HG03521 (cell line): ENCODE data around the gene EFCAB6.

Experiments used
- ATAC-seq: cut with Tn5 transposase; IDR thresholded peaks from one replicate; pipeline ENCODE4 v1.9.1; 2021; ENCODE audit warnings: mild to moderate bottlenecking, moderate library complexity; ENCODE audit not compliant: unreplicated experiment

The EFCAB6 gene

DNA sequence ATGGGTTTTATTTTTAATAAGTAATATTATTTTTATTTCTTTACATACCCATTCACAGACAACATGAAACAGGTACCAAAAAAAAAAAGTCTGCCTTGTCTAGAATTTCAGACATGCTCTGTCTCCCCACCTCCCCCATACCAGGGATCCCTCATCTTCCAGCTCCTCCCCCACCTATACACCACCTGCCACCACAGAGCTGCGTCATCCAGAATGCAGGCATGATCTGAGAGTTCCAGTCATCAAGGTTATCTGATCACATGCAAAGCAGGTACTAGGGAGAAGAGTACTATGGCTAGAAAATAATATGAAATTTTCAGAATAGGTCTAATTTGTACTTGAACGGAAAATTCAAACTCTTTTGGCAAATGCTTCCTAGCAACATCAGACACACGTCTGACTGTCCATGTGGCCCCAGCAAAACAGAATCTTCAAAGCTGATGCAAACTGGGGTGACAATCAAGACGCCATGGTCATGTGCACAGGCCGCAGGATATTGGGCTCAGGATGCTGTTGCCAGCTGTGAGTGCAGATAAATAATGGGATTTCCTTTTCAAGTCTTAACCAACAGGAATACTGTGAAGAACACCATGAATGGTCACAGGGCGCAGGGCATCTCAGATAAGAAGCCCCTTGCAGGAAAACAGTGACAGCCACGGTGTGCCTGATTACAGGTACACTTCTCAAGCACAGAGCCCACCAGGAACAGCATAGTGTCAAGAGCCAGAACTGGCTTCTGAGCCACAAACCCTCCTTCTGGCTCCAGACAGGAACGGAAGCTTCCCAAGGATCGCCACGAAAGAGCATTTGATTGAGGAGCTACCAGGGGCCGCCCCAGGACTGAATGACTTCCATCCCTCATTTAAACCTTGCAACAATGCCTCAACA lies 169.5 kb downstream of the EFCAB6 start:
- ATAC-seq: no peak

DNA sequence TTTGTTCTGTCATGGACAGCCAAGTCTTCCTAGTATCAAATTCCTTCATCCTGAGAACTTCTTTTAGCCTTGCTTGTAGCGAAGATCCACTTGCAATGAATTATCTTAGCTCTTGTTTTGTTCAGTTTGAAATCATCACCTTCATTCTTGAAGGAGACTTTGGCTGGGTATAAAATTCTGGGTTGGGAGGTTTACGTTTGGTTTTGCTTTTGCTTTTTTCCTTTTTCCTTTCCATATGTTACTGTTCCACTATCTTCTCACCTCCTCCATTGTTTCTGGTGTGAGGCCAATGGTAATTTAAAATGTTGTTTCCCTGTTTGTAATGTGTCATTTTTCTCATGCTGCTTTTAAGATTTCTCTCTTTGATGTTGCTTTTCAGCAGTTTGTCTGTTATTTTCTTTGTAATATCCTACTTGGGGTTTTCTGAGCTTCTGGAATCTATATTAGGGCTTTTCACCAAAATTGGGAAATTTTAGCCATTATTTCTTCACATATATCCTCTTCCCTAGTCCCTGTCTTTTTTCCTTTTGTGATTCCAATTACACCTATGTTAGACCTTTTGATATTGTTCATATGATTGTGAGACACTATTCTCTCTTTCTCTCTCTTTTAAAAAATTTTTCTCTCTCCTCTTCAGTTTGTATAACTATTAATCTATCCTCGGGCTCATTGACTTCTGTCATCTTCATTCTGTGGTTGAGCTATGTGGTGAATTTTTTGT lies 172.7 kb downstream of the EFCAB6 start:
- no peak for ATAC-seq

DNA sequence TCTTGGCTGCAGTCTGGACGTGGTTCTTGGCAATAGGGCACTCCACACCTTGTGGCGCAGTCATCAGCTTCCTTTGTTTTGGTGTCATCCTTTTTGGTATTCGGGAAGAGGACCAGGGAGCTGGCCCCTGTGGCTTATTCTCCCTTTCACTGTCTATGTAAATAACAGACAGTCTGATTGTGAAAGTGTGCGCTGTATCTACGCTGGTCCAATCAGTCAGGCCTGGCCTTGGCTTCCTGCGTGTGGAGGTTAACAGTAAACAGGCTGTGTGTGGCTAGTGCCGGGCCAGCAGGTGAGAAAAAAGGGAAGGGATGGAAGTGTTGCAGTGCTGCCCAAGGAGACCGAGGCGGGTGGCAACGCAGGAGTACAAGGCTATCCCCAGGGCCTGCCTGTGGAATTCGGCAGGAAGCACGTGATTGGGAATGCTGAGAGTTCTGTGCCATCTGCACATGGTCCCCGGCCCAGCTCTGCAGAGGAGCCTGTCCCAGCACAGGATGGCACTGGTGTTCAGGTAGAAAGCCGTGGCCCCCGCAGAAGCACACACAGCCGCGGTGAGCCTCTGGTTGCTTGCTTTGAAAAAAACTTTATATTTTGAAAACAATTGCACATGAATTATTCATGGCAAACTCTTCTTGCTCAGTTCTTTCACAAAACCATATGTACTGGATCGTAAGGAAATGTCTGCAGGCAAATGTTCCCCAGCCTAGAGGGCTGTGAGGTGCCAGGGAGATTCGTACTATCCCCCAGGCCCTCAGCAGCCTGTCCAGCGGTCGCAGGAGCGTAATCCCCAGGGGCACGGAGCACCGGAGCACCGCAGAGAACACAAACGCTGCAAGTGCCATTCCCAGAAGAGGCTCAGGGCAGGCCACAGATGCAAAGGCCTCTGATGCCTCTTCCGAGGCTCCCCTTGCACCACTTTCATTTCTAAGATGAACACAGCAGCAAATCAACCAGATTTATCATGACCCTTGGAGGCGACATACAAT lies 174.5 kb downstream of the EFCAB6 start:
- ATAC-seq: no peak

DNA sequence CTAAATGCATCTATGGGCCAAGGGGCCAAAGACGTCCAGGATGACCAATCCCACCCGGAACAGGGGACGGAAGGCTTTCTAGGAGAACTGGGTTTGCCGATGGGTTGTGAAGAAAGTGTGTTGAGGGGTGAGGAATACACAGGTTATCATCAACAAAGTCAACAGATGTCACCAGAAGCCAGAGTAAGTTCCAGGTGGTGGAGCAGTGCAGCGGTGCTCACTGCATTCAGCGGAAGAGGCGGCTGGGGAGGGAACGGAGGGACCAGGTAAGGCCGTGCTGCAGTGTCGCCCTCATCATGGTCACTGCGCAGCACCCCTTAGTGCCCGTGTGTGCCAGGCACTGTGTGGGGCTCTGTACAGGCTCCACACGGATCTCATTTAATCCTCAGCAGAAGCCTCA lies 176.0 kb downstream of the EFCAB6 start:
- no peak for ATAC-seq

DNA sequence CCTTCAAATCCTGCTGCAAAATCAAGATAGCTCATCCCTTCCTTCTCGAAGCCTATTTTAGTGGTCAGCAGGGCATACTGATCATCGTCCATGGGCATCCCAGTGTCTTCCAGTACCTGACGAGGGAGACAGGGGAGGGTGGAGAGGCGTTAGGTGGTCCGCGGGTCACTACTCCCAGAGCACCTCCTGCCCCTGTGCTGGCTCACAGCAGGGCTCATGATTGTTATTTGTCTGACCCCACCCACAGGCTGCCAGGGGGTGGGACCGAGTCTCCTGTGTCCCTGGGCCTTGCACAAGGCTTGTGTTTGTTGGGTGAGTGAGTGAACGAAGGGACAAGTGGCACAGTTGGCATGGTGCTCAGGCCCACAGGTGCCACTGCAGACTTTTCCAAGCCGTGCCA lies 177.0 kb downstream of the EFCAB6 start:
- ATAC-seq: no peak

DNA sequence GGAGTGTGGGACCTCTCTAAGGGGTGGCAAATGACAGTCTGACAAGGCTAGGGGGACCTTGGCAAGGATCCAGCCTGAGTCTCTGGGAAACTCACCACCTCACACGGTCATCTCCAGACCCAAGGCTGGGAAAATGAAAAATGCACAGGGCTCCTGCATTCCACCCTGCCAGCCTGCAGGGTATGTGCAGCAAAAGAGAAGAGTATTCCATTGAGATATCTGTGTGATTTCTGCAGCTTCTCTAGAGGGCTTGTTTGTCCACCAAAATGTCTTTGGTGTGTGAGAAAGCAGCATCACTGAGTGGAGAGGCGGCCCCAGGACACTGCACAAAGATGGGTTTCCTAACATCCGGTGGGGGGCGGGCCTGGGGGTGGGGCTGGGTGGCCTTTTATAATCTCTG lies 177.8 kb downstream of the EFCAB6 start:
- ATAC-seq: no peak

DNA sequence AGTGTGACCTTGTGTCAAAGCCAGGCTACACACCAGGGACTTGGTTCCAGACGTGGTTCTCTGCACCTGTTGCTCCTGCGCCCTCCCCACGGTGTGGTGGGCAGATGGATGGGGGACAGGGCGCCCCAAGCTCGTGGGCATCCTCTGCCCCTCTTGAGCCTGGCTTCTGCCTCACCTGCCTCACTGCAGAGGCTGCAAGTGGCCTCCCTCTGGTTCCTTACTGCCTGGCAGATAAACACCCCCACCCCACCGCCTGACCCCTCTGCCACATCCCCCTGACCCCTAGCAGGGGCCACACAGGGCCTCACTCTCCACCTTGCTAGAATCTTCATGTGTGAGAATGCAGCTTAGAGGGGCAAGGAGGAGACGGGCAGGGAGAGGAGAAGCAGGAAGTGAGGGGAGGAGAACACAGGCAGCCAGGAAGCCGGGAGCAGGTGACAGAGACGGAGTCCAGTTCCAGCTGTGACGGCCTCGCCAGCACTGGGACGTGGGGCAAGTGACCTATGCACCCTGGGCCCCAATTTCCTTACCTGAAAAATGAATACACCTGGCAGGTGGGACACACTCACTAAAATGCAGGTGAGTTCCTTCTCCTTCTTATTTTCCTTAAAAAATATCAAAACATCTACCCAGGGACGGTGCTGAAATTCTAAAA lies 178.3 kb downstream of the EFCAB6 start:
- no peak for ATAC-seq

DNA sequence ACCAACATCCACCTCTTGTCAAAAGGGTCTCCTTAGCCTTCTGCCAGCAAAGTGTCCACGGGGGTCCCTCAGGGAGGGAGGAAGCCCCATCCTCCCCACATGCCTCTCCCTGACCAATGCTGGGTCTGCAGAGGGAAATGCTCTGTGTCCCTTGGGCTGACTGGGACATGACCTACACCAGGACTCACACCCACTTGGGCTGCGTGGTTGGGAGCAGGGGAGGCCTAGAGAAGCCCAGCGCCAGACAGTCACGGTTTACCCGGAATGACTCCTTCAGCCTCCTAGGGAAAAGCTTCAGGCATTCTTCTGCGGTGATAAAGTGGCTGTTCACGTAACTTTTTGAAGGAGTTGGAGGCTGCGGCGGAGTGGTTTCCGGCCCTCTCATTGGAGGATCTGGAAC lies 180.3 kb downstream of the EFCAB6 start:
- ATAC-seq: no peak

DNA sequence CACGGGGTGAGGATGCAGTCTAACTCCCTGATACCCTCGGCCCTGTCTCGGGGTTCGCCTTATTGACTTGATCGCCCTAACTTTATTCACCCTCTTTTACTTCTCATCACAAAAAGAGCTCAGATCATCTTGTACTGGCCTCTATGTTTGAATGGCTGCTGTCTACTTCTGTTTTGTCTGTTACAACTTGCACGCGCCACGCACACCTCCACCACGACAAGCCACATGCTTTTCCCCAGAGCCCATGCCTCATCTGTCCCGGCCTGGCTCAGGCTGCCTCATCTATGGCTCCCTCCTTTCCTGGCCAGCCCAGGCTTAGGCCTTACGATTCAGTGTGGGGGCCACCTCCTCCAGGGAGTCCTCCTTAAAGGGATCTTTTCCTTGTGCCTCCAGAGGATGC lies 180.9 kb downstream of the EFCAB6 start:
- no peak for ATAC-seq

DNA sequence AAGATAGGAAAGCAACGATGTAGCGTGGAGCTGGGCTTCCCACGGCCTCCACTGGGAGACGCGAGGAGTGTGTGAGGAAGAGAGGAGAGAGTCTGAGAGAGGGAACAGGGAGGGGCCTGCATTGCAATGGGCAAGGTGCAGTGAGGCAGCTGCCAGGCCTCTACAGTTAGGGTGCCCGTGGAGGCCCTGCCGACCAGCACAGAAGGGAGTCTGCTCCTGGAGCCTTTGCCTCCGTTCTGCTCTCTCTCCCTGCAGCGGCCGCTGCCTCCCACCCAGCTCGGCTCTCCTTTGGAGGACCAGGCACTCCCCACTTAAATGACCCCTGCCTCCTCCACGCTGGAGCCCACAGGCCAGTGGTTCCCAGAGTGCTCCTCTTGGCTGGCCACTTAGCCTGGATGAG lies 181.7 kb downstream of the EFCAB6 start:
- ATAC-seq: no peak

DNA sequence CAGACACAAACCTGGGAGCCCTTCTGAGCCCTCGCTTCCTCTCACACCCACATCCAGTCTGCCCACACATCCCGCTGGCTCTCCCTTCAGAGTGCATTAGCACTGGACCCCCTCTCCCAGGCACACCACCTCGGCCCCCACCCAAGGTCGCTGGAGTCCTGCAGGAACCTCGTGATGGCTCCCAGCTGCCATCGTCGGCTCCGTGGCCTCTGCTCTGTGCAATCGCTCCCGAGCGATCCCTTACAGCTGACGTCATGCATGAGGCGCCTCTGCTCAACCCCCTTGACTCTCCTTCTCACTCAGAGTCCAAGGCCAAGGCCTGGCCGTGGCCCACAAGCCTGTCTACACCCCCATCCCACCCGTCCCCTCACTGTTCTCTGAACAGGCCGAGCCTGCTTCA lies 183.9 kb downstream of the EFCAB6 start:
- ATAC-seq: no peak

DNA sequence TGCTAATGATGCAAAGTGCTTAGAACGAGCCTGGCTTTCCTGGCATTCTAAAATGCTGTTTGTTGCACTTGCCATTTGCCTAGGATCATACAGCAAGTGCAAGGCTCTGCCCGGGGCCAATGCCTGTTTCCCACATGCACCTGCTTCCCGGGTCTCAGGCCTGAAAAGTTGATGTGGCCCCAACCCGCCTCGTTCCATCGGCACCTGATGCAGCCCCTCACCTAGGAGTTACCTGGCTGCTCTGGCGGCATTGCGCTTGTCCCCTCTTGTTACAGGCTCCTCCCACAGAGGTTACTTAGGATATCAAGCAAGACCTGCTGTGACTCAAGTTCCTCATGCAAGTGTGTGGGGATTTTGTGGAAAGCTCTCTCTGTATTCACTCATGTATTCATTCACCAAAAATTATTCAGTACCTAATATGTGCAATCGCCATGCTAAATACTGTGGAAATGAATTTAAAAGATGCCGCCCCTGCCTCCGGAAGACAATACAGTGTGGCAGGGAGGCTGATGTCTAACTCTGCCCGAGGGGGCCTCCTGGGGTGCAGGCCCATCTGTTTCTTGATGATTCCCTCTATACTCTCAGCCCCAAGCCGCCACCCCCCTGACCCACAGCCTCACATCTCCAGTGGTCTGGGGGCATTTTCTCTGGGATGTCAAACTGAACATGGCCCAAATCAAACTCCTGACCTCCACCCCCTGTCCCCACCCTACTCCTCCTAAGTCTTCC lies 184.5 kb downstream of the EFCAB6 start:
- ATAC-seq: no peak

DNA sequence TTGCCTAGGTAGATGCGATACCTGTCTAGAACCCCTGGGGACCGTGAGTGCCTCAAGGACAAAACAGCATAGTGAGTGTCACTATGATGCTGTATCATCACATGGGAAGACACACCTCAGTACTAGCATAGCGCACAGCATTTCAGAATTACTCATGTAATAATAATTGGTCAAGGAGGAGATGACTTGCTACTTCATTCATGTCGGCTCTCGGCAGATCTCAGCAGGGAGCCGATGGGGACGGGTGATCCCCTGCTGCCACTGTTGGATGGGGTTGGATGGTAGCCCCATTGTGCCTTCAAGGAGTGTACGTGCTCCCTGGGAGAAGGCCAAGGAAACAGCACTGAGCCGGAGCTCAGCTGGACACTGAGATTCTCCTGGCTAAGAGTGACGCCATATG lies 186.9 kb downstream of the EFCAB6 start:
- no peak for ATAC-seq

DNA sequence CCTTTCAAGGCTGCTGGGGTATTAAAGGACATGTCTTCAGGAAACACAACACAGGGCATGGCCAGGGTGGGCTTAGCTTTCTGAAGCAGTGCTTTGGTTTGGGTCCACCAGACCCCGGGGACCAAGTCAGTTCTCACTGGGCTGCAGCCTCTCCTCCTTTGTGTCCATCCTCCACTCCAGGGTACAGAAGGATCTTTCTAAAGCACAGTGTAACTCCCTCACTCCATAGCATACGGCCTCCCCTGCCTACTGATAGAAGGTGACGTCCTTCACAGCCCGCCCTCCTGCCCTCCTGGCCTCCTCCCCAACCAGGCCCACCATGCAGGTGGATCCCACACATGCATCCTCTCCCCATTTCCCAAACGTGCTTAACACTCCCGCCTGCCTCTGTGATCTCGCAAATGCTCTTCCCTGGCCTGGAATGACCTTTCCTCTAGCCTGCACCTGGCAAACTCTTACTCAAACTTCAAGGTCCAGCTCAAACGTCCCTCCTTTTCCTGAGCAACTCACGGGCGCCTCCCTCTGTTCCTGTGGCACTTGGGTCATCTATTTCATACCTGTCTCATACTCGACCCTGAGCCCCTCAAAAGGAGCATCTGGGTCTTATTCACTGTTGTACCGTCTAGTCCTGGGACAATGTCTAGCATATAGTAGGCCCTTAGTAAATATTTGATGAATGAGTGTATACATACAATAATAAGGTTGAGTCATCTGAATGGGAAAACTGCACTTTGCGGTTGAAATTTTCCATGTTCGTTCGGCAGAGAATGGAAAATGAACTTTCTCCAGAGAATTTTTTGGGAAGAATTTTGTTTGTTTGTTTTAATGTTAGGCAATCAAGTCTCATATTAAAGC lies 187.7 kb downstream of the EFCAB6 start:
- no peak for ATAC-seq

DNA sequence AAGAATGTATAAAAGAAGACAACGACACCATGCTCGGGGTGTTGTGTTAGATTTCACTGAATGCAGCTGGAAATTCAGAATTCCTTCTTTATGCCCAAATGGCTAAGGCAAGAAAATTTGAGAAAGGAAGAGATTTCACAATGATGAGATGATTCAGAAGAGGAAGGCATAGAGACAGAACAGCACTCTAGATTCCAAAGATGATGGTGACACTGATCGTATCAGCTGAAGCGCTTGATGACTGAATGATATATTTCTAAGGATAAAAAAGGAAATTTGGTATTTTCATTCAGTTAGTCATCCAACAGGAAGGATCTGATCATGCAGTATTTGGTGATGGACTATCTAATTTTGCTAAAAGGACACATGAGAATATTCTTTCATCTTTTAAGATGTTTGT lies 189.2 kb downstream of the EFCAB6 start:
- no peak for ATAC-seq

DNA sequence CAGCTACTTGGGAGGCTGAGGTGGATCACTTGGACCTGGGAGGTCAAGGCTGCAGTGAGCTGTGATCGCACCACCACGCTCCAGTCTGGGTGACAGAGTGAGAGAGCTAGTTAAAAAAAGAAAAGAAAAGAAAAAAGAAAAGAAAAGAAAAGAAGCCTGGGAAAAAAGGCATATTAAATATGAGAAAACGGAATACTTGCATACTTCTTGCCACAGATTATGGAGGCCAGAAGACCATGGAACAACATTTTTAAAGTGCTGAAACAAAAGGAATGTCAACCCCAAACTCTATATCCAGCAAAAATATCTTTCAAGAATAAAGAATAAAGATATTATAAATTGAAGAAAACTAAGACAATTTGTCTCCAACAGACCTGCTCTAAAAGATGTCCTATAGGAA lies 191.9 kb downstream of the EFCAB6 start:
- ATAC-seq: no peak

DNA sequence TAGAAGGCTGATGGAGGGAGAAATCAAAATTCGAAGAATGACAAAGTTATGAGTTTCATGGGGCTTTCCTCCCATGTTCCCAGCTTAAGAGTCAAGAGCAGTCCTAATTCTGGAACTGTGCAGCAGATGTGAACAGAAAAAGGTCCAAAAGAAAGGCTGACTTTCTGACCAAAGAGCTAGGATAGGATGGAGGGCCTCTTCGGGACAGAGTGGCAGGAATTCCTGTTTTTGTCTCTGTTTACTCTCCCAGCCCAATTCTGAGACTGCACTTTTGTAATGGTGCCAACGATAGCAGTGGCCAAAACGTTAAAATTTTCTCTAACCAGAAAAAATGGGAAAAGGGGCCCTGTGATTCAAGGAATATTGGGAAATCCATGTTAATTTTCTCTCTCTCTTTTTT lies 193.6 kb downstream of the EFCAB6 start:
- no peak for ATAC-seq

DNA sequence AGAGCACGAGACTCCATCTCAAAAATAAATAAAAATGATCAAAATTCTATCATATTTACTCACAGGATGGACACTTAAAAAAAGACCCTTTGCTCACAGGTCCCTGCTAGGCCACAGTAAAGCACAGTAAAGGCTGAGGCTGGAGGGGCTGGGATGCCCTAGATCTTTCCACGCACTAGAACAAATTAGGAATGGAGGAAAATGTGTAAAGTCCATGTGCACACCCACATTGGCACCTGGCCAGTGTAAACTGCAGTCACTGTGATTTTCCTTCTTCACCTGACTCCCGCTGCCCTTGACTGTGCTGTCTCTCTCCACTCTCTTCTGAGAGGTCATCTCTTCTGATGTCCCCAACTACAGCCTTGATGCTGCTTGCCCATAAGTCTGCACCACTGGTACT lies 195.5 kb downstream of the EFCAB6 start:
- ATAC-seq: no peak

DNA sequence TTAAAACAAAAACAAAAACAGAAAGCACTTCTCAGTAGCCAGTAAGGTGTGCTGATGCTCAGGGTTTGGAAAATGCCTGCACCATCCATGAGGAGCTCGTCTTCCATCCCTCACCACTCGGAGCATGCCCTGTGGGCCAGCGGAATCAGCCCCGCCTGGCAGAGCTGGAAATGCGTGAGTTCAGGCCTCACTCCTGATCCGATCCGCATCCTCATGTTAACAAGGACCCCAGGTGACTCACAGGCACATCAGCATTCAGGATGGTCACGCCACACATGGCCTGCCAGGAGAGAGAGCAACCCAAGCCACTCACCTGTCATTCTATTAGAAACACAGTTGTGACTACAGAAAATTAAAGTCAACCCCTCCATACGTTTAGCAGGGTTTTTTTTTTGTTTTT lies 211.8 kb downstream of the EFCAB6 start:
- ATAC-seq: no peak
